ENCODE measurements around the gene AIP. TPM values are rescaled to one million over a fixed set of nuclear protein-coding genes. Genes with fewer than 3 reads are reported as not detected.
A peak's percentile ranks its signal among the peaks of the same experiment; 100 is the strongest.
"Not testable (repeated sequence)": the region's sequence is repeated elsewhere in the genome, so short reads cannot be mapped to it uniquely, and the experiment has no call there.

AIP gene
- total and polyA plus RNA-seq, 9 donors = 33.5 to 114 (median 65.4) TPM

GRCh38 chr11:67470337-67471002 is 12.4 kb upstream of the AIP start:
- no peak overlapping the region for H3K4me3 ChIP-seq
- H3K27ac ChIP-seq = no peak overlapping the region
- intact Hi-C loops (cut with DNase I) = no loop called here
- H3K4me1 ChIP-seq (ENCODE audit: insufficient read depth) = peaks cover 7% of the 10 kb centered on the region
- no peaks in the 10 kb centered on the region for H3K9me3 ChIP-seq
- no peaks in the 10 kb centered on the region for H3K36me3 ChIP-seq
- WGBS, 3 donors = 66 to 75% (median 74%) methylated on average over 8 of the region's 8 CpGs
- no peak for DNase-seq
- H3K27me3 ChIP-seq = no peaks in the 10 kb centered on the region
- no peak for TF ChIP-seq CTCF (IDR thresholded peaks at IDR 0.05)
- TF ChIP-seq POLR2A (IDR thresholded peaks at IDR 0.05) = no peak
- TF ChIP-seq EP300 (IDR thresholded peaks at IDR 0.05) = no peak

DNA sequence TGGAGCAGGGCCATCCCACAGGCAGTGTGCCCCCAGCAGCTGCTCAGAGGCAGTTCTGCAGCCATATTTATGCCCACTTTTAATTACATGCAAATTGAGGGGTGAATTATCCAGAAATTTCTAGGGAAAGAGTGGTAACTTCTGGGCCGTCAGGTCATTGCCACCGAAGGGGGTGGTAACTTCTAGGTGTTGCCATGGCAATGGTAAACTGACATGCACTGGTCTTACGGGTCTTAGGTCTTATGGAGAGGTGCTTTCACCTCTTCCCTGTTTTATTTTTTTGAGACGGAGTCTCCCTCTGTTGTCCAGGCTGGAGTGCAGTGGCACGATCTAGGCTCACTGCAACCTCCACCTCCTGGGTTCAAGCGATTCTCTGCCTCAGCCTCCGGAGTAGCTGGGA is 9.9 kb upstream of the AIP start:
- peaks cover 2% of the 10 kb centered on the region for H3K4me1 ChIP-seq (ENCODE audit: insufficient read depth)
- no peaks in the 10 kb centered on the region for H3K36me3 ChIP-seq
- no peaks in the 10 kb centered on the region for H3K27me3 ChIP-seq
- no peak for DNase-seq
- no peak overlapping the region for H3K27ac ChIP-seq
- WGBS, 3 donors = 73 to 76% (median 74%) methylated on average over 7 of the region's 7 CpGs
- intact Hi-C loops (cut with DNase I) = no loop called here
- H3K4me3 ChIP-seq = no peak overlapping the region
- no peaks in the 10 kb centered on the region for H3K9me3 ChIP-seq
- TF ChIP-seq POLR2A (IDR thresholded peaks at IDR 0.05) = no peak
- TF ChIP-seq CTCF (IDR thresholded peaks at IDR 0.05) = no peak
- TF ChIP-seq EP300 (IDR thresholded peaks at IDR 0.05) = no peak

GRCh38 chr11:67476692-67477091 is 6.1 kb upstream of the AIP start:
- H3K4me1 ChIP-seq (ENCODE audit: insufficient read depth); DNase-seq; H3K27me3 ChIP-seq; H3K9me3 ChIP-seq; H3K36me3 ChIP-seq; H3K4me3 ChIP-seq; H3K27ac ChIP-seq; intact Hi-C loops (cut with DNase I): not testable (repeated sequence)
- 68 to 79% (median 74%) methylated on average over 10 of the region's 10 CpGs for WGBS, 3 donors

GRCh38 chr11:67477344-67478050 is 5.3 kb upstream of the AIP start:
- H3K4me1 ChIP-seq (ENCODE audit: insufficient read depth); DNase-seq; H3K27ac ChIP-seq; H3K36me3 ChIP-seq; H3K9me3 ChIP-seq; intact Hi-C loops (cut with DNase I); H3K27me3 ChIP-seq; H3K4me3 ChIP-seq: not testable (repeated sequence)
- WGBS, 3 donors = 73 to 81% (median 77%) methylated on average over 14 to 16 of the region's 16 CpGs

DNA sequence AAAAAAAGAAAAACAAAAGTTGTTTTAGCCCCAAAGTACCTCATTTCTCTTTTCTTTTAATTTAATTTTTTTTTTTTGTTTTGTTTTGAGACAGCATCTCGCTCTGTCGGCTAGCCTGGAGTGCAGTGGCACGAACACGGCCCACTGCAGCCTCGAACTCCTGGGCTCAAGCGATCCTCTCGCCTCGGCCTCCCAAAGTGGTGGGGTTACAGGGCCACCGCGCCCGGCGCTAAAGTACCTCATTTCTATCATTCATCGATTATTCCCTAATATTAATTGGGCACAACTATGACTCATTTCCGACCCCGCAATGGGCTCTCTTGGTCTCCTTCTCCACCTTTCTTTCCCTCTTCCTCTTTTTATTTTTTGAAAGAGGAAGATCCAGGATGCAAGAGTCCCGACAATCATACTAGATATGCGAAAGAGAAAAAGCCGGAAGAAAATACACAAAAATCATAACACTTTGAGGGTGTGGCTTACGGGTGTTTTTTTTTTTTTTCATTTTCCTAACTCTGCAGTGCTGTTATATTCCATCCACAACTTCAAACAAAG is 475 bp upstream of the AIP start:
- Histone ChIP-seq H3K27ac (peak overlapping the region in 1 of 2 donors; percentile 82), H3K9me3 (no peaks in the 10 kb centered on the region), H3K36me3 (no peaks in the 10 kb centered on the region), H3K27me3 (no peaks in the 10 kb centered on the region), H3K4me3 (peak overlapping the region; percentile 42), H3K4me1 (ENCODE audit: insufficient read depth) (peaks cover 9% of the 10 kb centered on the region)
- peak in 2 of 5 donors; percentile 21 to 50 for DNase-seq
- TF ChIP-seq POLR2A (IDR thresholded peaks at IDR 0.05) (no peak), CTCF (IDR thresholded peaks at IDR 0.05) (no peak), EP300 (IDR thresholded peaks at IDR 0.05) (no peak)
- intact Hi-C loops (cut with DNase I) = no loop called here
- WGBS, 3 donors = 26 to 40% (median 37%) methylated on average over 19 of the region's 19 CpGs

Data from ovary (tissue), 9 donors.